Smooth muscle cell (in vitro differentiated cells): Measurements from ENCODE around the gene DDX10. TPM values are rescaled to one million over a fixed set of nuclear protein-coding genes. Genes with fewer than 3 reads are reported as not detected.

Experiments used
- DNase-seq: peaks from one replicate; lab custom pipeline; 2025; ENCODE audit not compliant: unreplicated experiment; lab: John Stamatoyannopoulos, UW
- H2AFZ ChIP-seq: fragments of 200-600 bp; sonication (generic); 2 replicates; pipeline ENCODE4 v1.6.0; 2016; ENCODE audit warnings: antibody characterized with exemption, low read depth, mild to moderate bottlenecking
- H3F3A ChIP-seq: fragments of 200-600 bp; sonication (generic); 2 replicates; pipeline ENCODE4 v1.6.0; 2017; ENCODE audit warnings: antibody characterized with exemption, low read depth
- H3K27ac ChIP-seq: fragments of 200-600 bp; sonication (generic); 2 replicates; pipeline ENCODE4 v1.5.1; 2016; ENCODE audit warnings: low read depth, mild to moderate bottlenecking
- H3K27me3 ChIP-seq: fragments of 200-600 bp; sonication (generic); 2 replicates; pipeline ENCODE4 v1.6.1; 2016; ENCODE audit warnings: low read depth, mild to moderate bottlenecking
- H3K36me3 ChIP-seq: fragments of 200-600 bp; sonication (generic); 2 replicates; pipeline ENCODE4 v1.5.1; 2016; ENCODE audit warnings: low read depth
- H3K4me1 ChIP-seq: fragments of 200-600 bp; sonication (generic); 2 replicates; pipeline ENCODE4 v1.5.1; 2016; ENCODE audit warnings: low read depth
- H3K4me2 ChIP-seq: fragments of 200-600 bp; sonication (generic); 2 replicates; pipeline ENCODE4 v1.6.0; 2016; ENCODE audit warnings: mild to moderate bottlenecking
- H3K4me3 ChIP-seq: fragments of 200-600 bp; sonication (generic); 2 replicates; pipeline ENCODE4 v1.5.1; 2016; ENCODE audit warnings: mild to moderate bottlenecking
- H3K79me2 ChIP-seq: fragments of 200-600 bp; sonication (generic); 2 replicates; pipeline ENCODE4 v1.6.0; 2016; ENCODE audit warnings: low read depth, mild to moderate bottlenecking
- H3K9ac ChIP-seq: fragments of 200-600 bp; sonication (generic); 2 replicates; pipeline ENCODE4 v1.6.0; 2016; ENCODE audit warnings: low read depth
- H3K9me3 ChIP-seq: fragments of 200-600 bp; sonication (generic); replicated peaks from 2 replicates; pipeline ENCODE4 v1.5.1; 2016; ENCODE audit warnings: low read depth
- H4K20me1 ChIP-seq: fragments of 200-600 bp; sonication (generic); 2 replicates; pipeline ENCODE4 v1.6.0; 2016; ENCODE audit warnings: low read depth
- WGBS: methylation state at CpG from one replicate; pipeline ENCODE4 v1.1.7; 2016; ENCODE audit warnings: low lambda C conversion rate; 5-methylcytosine and 5-hydroxymethylcytosine counted together
- polyA plus RNA-seq: library from polyadenylated mRNA; unstranded; fragments of >200 nt; fragmentation: Nextera tagmentation; extraction: Ambion mirVana; gene quantifications from 2 replicates; pipeline ENCODE4 v1.2.1, GENCODE V29; 2016
- total RNA-seq: library from RNA; depleted of rRNA; stranded (reverse); fragments of >200 nt; gene quantifications from 2 replicates; pipeline ENCODE4 v1.2.3, GENCODE V29; 2014
- TF ChIP-seq, protein P1 (sequence below): fragments of 200-600 bp; sonication (generic); IDR thresholded peaks from 2 replicates; pipeline ENCODE4 v1.5.1; 2017; ENCODE audit warnings: borderline replicate concordance, mild to moderate bottlenecking, antibody characterized with exemption; ENCODE audit not compliant: insufficient read depth, poor library complexity, severe bottlenecking

DDX10 gene
- total and polyA plus RNA-seq, 2 experiments from 2014 or later: 7.3 to 15.7 TPM

DNA sequence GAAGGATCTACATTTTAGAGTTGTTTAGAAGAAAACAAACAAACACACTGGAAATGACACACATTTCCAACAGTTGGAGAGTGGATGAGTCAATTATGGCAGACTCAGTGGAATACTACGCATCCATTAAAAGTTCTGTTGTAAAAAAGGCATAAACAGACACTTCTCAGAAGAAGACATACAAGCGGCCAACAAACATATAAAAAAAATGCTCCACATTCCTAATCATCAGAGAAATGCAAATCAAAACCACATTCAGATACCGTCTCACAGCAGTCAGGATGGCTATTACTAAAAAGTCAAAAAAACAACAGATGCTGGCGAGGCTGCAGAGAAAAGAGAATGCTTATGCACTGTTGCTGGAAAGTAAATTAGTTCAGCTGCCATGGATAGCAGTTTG is 298.2 kb downstream of the DDX10 start:
- H2AFZ ChIP-seq: no peak overlapping the region
- H4K20me1 ChIP-seq: no peaks in the 10 kb centered on the region
- H3K4me2 ChIP-seq: no peak overlapping the region
- no peak overlapping the region for H3K27ac ChIP-seq
- H3K9me3 ChIP-seq: no peaks in the 10 kb centered on the region
- H3K79me2 ChIP-seq: no peaks in the 10 kb centered on the region
- H3K27me3 ChIP-seq: no peaks in the 10 kb centered on the region
- H3F3A ChIP-seq: peaks cover 9% of the 10 kb centered on the region
- TF ChIP-seq, protein P1, sequence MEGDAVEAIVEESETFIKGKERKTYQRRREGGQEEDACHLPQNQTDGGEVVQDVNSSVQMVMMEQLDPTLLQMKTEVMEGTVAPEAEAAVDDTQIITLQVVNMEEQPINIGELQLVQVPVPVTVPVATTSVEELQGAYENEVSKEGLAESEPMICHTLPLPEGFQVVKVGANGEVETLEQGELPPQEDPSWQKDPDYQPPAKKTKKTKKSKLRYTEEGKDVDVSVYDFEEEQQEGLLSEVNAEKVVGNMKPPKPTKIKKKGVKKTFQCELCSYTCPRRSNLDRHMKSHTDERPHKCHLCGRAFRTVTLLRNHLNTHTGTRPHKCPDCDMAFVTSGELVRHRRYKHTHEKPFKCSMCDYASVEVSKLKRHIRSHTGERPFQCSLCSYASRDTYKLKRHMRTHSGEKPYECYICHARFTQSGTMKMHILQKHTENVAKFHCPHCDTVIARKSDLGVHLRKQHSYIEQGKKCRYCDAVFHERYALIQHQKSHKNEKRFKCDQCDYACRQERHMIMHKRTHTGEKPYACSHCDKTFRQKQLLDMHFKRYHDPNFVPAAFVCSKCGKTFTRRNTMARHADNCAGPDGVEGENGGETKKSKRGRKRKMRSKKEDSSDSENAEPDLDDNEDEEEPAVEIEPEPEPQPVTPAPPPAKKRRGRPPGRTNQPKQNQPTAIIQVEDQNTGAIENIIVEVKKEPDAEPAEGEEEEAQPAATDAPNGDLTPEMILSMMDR: no peak
- H3K36me3 ChIP-seq: no peaks in the 10 kb centered on the region
- 76% methylated on average over 4 of the region's 4 CpGs for WGBS
- no peak overlapping the region for H3K4me3 ChIP-seq
- H3K9ac ChIP-seq: no peak overlapping the region
- H3K4me1 ChIP-seq: peaks cover 5% of the 10 kb centered on the region
- no peak for DNase-seq

DNA sequence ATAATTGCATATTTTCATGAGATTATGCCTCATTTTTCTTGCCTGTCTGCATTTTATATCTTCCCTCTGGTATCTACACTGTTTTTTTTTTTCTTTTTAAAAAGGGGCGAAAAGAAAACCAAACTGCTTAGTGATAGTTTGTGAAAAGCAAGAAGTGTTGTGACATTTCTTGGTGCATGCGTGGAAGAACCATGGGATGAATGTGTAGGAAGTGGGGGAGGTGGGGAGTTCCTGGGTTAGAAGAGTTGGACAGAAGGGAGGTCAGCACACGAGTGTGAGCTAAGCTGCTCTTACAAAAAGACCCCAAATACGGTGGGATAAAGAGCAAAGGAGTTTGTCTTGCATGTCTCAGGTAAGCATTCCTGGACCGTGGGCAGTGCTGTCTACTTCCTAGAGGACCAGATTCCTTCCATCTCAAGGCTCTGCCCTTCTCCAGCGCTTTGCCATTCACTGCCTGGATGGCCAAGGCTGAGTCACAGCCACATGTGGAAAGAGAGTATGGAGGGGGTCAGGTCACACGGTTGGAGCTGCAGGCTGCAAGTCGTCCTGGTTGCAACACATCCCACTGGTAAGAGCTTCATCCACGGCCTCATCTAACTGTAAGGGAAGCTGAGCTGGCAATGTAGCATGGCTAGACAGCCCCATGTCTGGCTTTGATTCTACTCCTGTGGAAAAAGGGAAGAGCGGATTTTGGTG is 300.6 kb downstream of the DDX10 start:
- H3F3A ChIP-seq: no peaks in the 10 kb centered on the region
- no peak for DNase-seq
- no peak overlapping the region for H3K4me3 ChIP-seq
- no peaks in the 10 kb centered on the region for H3K9me3 ChIP-seq
- no peaks in the 10 kb centered on the region for H3K79me2 ChIP-seq
- no peak overlapping the region for H3K27ac ChIP-seq
- H3K36me3 ChIP-seq: no peaks in the 10 kb centered on the region
- H3K4me1 ChIP-seq: peaks cover 5% of the 10 kb centered on the region
- TF ChIP-seq, protein P1: no peak
- no peaks in the 10 kb centered on the region for H4K20me1 ChIP-seq
- 65% methylated on average over 10 of the region's 10 CpGs for WGBS
- H3K27me3 ChIP-seq: no peaks in the 10 kb centered on the region
- H2AFZ ChIP-seq: no peak overlapping the region
- no peak overlapping the region for H3K4me2 ChIP-seq
- H3K9ac ChIP-seq: no peak overlapping the region

DNA sequence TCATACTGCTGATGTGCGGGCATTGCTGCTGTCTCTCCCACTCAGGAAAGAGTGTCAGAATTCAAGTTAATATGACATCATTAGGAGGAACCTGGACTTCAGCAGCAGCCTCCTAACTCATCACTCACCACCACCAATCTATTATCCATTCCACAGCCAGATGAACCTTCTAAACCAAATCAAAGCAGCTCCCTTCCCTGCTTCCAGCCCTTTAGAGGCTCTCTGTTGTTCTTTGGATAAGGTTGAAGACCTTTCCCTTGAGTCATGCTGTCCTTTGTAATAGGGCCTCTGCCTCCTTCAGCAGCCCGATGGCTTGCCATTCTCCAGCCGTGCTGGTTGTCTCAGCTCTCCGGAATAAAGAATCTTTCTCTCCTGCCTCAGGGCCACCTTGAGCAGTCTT is 301.3 kb downstream of the DDX10 start:
- Histone ChIP-seq H4K20me1 (no peaks in the 10 kb centered on the region), H3K4me2 (no peak overlapping the region), H3K4me3 (no peak overlapping the region), H2AFZ (no peak overlapping the region), H3K36me3 (no peaks in the 10 kb centered on the region), H3F3A (no peaks in the 10 kb centered on the region), H3K27ac (peak overlapping the region; percentile 88), H3K79me2 (no peaks in the 10 kb centered on the region), H3K4me1 (no peaks in the 10 kb centered on the region), H3K9ac (no peak overlapping the region), H3K9me3 (no peaks in the 10 kb centered on the region), H3K27me3 (no peaks in the 10 kb centered on the region)
- WGBS: 86% methylated on average over 4 of the region's 4 CpGs
- no peak for DNase-seq
- TF ChIP-seq, protein P1: no peak

DNA sequence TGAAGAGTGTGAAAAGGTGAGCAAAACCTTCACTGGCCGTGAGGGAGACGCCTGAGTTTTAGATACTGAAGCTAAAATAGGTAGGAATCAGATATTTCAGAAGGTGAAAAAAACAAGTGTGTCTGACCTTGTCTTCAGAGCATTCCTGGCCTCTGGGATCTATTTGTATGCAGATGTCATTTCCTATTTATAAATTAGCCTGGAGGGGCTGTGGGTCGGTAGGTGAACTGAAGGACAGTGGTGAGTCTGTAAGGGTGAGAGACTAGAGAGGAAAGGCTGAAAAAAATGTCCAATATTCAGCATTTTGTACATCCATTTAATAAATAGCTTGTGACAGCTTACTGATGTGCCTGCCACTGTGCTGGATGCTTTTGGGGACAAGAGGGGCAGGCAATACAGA is 302.1 kb downstream of the DDX10 start:
- Histone ChIP-seq H2AFZ (no peak overlapping the region), H3K4me3 (no peak overlapping the region), H3K9me3 (no peaks in the 10 kb centered on the region), H3K27me3 (no peaks in the 10 kb centered on the region), H3F3A (no peaks in the 10 kb centered on the region), H4K20me1 (no peaks in the 10 kb centered on the region), H3K9ac (no peak overlapping the region), H3K4me1 (no peaks in the 10 kb centered on the region), H3K4me2 (peak overlapping the region; percentile 15), H3K36me3 (no peaks in the 10 kb centered on the region), H3K79me2 (no peaks in the 10 kb centered on the region), H3K27ac (peak overlapping the region; percentile 88)
- DNase-seq: no peak
- TF ChIP-seq, protein P1: no peak
- WGBS: 55% methylated on average over 3 of the region's 3 CpGs
